DMS153 treated with DMSO at 0.1 percent for 48 hours (cell line): ENCODE data around the gene FOXF1.

ENCODE experiments used
- DNase-seq: peaks from one replicate; lab custom pipeline; 2025; ENCODE audit not compliant: unreplicated experiment; lab: John Stamatoyannopoulos, UW

The FOXF1 gene

DNA sequence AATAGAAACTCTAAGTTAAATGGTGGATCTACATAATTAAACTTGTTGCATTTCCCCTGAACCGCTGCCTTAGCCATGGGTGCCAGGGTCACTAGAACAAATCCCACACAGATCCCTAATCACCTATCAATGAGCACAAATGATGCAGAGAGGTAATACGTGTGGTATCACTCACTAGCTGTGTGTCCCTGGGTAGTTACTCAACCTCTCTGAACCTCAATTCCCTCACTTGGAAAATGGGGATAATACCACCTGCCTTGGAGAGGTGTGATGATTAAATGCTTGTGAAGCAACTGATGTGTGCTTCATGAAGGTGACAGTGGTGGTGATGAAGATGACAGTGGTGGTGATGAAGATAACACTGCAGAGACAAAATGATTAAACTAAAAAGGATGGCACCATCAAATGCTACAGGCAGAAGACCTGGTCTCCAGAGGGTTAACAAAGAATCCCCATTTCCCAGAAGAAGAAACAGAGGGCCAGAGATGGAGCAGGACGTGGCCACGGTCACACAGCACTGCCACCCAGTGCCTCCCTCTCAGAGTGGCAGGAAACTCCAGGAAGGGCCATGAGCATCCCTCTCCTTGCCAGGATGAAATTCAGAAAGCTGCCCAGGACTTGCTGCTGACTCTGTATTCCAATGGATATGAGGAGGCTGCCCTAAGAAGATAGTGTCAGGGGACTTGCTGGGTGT, 17.9 kb upstream of the FOXF1 start:
- DNase-seq: no peak

DNA sequence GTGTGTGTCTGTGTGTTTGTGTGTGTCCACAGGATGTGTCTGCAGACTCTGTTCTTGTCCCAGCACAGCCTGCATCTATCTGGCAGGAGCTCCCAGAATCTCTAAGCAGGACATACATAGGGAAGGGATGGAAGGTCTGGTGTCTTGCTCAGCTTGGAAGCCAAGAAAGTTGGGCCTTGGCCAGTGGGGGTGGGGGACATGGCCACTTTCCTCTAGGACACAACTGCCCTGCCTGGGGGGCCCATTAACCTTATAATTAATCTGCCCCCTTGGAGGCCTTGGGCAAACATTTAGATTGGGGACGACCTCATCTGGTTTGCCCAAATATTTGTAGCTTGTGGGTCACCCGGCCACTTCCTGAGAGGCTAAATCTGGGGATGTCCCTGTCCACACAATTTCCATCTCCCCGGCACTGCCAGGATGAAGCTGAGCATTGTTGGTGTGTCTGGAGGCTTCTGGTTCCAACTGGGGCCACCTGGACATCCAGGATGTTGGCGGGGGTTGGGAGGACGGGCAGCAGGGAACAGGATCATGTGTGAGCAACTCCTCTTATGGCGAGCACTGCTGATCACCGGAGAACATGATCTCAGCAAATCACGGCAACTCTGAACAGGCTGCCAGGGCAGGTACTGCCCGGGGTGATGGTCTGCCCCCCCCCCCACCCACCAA, 17.2 kb upstream of the FOXF1 start:
- DNase-seq: no peak

- DNase-seq: no peak
These were observed 16.2 kb upstream of the FOXF1 start for GRCh38 chr16:86494039-86494564.

DNA sequence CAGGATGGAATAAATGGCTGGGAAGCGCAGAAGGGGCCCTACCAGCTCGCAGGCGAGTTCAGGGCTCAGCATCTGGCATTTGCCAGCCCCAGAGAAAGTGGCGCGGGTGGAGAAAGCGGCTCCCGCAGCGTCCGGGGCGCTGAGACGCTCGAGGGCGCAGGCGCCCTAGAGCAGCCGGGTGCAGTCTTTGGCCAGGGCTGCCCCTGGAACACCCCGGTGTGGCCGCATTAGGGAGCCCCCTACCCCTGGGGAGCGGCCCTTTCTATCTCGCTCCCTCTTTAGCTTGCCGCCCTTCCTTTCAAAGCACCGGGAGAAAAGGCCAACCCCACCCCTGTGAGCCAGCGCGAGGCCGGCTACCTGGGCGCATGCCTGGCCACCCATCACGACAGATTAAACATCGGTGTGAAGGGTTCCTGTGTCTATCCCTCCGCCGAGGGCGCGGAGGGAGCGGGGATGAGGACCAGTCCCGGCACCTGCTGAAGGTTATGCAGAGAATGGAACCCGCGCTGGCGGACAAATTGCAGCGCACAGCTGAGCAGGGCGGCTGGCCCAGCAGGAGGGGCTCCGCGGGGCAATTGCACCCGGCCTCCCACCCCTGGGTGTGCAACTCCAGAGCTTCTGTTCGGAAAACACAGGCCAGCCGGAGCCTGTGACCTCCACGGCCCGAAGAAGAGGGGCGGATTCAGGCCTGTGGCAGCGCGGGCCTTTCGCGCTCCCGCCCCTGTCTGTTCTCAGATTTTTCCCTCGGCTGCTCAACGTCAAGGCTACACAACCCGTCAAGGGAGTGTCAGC, 15.6 kb upstream of the FOXF1 start:
- DNase-seq: no peak

GRCh38 chr16:86495357-86495701, 15.0 kb upstream of the FOXF1 start:
- DNase-seq: no peak

GRCh38 chr16:86495756-86496261, 14.5 kb upstream of the FOXF1 start:
- no peak for DNase-seq

DNA sequence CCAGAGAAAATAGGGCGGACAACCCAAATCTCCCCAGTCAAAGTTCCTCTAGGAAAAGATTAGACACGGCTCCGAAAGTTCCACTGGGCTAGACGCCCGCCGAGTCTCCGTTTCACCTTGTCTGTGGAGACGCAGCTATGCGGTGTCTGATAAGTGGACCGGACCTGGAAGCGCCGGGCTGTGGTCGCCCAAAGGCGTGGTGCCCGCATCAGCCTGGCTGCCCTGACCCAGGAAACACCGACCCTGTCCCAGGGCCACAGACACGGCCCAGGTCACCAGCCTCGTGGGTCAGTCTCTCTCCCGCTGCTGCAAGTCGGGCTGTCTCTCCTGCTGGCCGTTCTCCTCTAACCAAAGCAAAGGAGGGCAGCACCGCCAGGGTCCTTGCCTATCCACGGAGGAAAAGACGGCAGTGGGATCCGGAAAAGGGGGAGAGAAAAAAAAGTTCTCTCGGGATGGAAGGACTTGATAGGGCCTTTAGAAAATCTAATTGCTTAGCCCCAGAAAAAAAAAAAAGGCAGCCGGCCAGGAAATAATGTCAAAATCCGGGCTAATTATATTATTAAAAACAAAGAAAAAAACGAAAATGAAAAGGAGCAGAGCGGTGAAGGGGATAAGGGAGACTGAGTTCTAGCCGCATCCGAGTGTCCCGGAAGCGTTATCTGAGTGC, 13.9 kb upstream of the FOXF1 start:
- DNase-seq: no peak

- DNase-seq: no peak
These were observed 13.3 kb upstream of the FOXF1 start for GRCh38 chr16:86496929-86497461.

GRCh38 chr16:86497551-86498021, 12.7 kb upstream of the FOXF1 start:
- DNase-seq: no peak

- no peak for DNase-seq
These were observed 12.1 kb upstream of the FOXF1 start for GRCh38 chr16:86498155-86498670.

- DNase-seq: no peak
These were observed 11.5 kb upstream of the FOXF1 start for GRCh38 chr16:86498671-86499439.

GRCh38 chr16:86499440-86499786, 10.9 kb upstream of the FOXF1 start:
- no peak for DNase-seq

DNA sequence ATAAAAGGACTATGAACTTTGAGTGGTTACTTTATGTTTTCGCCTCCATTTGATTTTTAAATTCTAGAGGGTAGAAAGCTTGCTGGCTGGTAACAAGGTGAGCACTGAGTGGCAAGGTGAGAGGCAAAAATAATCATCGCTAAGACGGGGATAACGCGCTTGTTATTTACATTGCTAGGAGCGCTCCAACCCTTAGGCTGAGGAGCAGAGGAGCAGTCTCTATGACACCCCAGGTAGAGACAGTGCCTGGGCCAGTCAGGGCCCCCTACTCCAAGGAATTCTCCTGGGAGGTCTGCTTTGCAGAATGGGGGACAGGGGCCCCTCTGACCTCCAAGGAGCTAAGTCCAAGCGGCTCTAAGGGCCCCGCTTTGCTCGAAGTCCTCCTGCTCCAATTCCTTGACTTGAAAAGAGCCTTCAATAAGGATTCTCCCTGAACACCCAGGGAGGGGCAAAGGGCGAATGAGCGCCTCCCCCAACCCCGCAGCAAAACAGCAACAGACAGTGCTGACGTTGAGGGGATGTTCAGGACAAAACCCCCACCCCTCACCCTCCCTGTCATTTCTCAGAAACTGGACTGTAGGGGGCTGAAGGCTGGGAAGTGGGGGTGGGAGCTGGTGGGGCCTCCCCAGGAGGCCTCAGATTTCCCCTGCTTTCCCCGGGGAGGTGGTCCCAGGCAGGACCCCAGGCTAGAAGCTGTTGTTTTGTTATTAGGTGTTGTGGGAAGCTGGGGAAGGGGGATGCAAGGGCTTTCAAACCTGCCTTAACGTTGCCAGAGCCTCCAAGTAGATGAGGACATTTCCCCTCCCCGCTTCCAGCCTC, 10.2 kb upstream of the FOXF1 start:
- DNase-seq: no peak

- DNase-seq: no peak
These were observed 9.4 kb upstream of the FOXF1 start for GRCh38 chr16:86500708-86501510.

DNA sequence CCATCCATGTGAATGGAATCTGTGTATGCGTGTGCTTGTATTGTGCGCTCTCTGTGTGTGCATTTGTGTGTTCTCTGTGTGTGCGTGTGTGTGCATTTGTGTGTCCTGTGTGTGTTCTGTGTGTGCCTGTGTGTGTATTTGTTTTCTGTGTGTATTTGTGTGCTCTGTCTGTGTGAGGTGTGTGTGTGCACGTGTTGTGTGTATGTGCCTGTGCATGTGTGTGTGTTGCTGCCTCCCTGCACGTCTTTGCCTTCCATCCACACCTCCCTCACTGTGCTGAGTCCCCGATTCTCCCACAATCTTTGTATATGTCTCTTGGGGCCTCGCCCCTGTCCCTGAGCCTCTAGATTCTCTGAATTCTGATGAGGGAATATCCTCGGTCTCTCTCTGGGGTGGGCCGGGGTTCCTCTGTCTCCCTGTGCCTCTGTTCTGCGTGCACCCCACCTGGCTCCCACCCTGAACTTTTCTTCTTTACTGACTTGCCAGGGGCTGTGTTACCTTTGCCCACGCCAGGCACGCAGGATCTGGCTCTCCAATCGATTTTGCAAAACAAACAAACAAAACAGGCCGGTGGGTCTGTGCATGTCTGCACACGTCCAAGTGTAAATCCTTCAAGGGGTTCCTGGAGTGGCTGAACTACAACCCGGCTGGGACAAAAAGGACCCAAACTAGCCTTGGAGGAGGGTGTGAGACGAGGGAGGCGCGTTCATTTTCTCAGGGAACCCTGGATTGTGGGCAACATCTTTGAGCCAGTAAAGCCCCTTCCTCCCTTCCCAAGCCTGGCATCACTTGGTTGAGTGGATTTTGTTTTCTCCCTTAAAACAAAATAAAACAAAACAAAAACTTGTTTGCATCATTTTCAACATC, 8.1 kb upstream of the FOXF1 start:
- DNase-seq: no peak

- no peak for DNase-seq
These were observed 7.2 kb upstream of the FOXF1 start for GRCh38 chr16:86502856-86503748.
